OCI-LY1 (cell line): ENCODE data around the gene TLE6.

Experiments
- CTCF ChIP-seq: fragments of 200-600 bp; sonication (generic), shearing (Covaris generic); IDR thresholded peaks from 2 replicates; pipeline ENCODE4 v1.5.1; 2017; ENCODE audit warnings: mild to moderate bottlenecking, antibody characterized with exemption, low read length, moderate library complexity, mixed read lengths
- EZH2 ChIP-seq: fragments of 200-600 bp; sonication (generic), shearing (Covaris generic); IDR thresholded peaks from 2 replicates; pipeline ENCODE4 v1.8.0; 2017; ENCODE audit warnings: borderline replicate concordance, mixed run types, mild to moderate bottlenecking, antibody characterized with exemption, low read length, moderate library complexity, mixed read lengths

DNA sequence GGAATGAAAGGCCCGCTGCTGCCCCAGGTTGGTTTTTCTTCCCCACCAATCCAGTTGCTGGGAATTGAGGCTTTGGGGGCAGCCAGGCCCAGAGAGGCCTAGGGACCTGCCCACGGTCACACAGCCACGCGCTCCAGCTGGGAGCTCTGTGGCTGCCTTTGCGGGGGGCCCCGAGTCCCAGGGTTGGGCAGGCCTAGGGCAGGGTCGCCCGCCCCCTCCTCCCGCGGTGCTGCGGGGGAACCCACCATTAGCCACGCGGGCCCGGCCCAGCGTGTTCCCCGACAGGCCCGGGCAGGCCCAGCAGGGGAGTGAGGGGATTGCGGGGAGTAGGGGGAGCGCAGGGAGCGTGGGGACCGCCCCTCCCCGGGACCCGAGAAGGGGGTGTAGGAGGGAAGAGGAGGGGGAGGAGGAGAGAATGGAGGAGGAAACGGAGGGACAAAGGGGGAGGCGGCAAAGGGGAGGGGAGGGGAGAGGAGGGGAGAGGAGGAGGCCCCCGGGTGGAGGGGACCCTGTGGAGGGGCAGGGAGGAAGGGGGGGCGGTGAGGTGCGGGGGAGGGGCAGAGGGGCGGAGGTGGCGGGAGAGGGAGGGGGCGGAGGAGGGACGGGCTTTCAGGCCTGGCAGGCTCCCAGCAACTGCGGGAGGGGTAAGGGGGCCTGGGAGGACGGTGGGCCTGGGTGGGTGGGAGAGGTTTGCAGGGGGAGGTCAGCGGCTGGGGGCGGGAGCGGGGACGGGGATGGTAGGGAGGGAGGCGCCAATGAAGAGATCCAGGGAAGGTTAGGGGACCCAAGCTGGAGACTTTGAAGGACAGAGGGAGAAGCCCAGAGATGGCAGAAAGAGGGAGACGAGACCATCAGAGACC is 64.6 kb downstream of the TLE6 start:
- TF ChIP-seq EZH2 (no peak), CTCF (no peak)
